Heart left ventricle (tissue), 16 donors: ENCODE data around the gene GIMAP7. TPM values are rescaled to one million over a fixed set of nuclear protein-coding genes. Genes with fewer than 3 reads are reported as not detected.
"Not testable (repeated sequence)": the region's sequence is repeated elsewhere in the genome, so short reads cannot be mapped to it uniquely, and the experiment has no call there.

Source experiments
- ATAC-seq, 4 donors: fragments of 200-7000 bp; cut with Tn5 transposase; one replicate each; pipeline ENCODE4 v1.9.1; 2020 to 2022; ENCODE audit warnings: moderate library complexity in 4 of 4, mild to moderate bottlenecking in 3 of 4, moderate number of reproducible peaks in 1 of 4
- DNase-seq, 5 donors: peaks; one replicate each; pipeline ENCODE4 v3.0.0-alpha.2; 2020
- H3K27ac ChIP-seq, 12 donors: fragments of 200-600 bp; sonication (generic) in 4 of 12; one replicate each; pipeline versions ENCODE4 v1.5.0 to v1.8.0; 2016 to 2022; ENCODE audit warnings: mild to moderate bottlenecking in 2 of 12
- H3K27me3 ChIP-seq, 9 donors: fragments of 200-600 bp; sonication (generic) in 2 of 9; one replicate each; pipeline versions ENCODE4 v1.5.1 to v1.8.0; 2016 to 2022; ENCODE audit warnings: mild to moderate bottlenecking in 3 of 9
- H3K36me3 ChIP-seq, 9 donors: fragments of 200-600 bp; sonication (generic) in 2 of 9; one replicate each; pipeline versions ENCODE4 v1.5.0 to v1.8.0; 2018 to 2022; ENCODE audit warnings: mild to moderate bottlenecking in 2 of 9
- H3K4me1 ChIP-seq, 12 donors: fragments of 200-600 bp; sonication (generic) in 4 of 12; one replicate each; pipeline versions ENCODE4 v1.5.0 to v1.8.0; 2016 to 2022; ENCODE audit warnings: mild to moderate bottlenecking in 3 of 12
- H3K4me3 ChIP-seq, 12 donors: fragments of 200-600 bp; sonication (generic) in 4 of 12; one replicate each; pipeline versions ENCODE4 v1.5.0 to v1.8.0; 2017 to 2022; ENCODE audit warnings: mild to moderate bottlenecking in 9 of 12, moderate library complexity in 4 of 12
- H3K9me3 ChIP-seq, 12 donors: fragments of 200-600 bp; sonication (generic) in 4 of 12; one replicate each; pipeline versions ENCODE4 v1.5.0 to v1.8.0; 2016 to 2022; ENCODE audit warnings: mild to moderate bottlenecking in 1 of 12
- POLR2A ChIP-seq, 2 donors: fragments of 450-650 bp; IDR thresholded peaks; one replicate each; pipeline ENCODE4 v1.6.1; 2017; ENCODE audit warnings: antibody characterized with exemption in 2 of 2, mild to moderate bottlenecking in 2 of 2, moderate library complexity in 2 of 2
- WGBS, 4 donors: extraction: QIAGEN DNeasy Blood & Tissue Kit in 2 of 4; methylation state at CpG; one replicate each; pipeline versions ENCODE4 v1.1.5 to v1.1.7; 2013 to 2018; 5-methylcytosine and 5-hydroxymethylcytosine counted together
- intact Hi-C, 10 donors: fragments of 100-400 bp; cut with DNase I; formaldehyde crosslinking; loops; one replicate each; pipeline versions ENCODE4 v1.11.1 to v1.14.2; 2022
- polyA plus RNA-seq, 2 donors: library from polyadenylated mRNA; stranded (reverse); fragments of 200-250 nt; gene quantifications; one replicate each; pipeline ENCODE4 v1.2.3, GENCODE V29; 2013
- total RNA-seq, 9 donors: library from RNA; depleted of rRNA in 2 of 9; stranded (reverse); fragments of >200 nt in 2 of 9; fragmentation: NEBNext Ultra II Directional in 3 of 9; extraction: Animal tissue kit (Norgen Biotek cat#: 25700) in 3 of 9; gene quantifications; one replicate each; pipeline versions ENCODE4 v1.1.0 to v1.2.4, GENCODE V29; 2016 to 2023
- TF ChIP-seq, protein P1 (sequence below), 12 donors: fragments of 200-600 bp; sonication (generic) in 4 of 12; IDR thresholded peaks; one replicate each; pipeline versions ENCODE4 v1.5.0 to v1.8.0; 2018 to 2022; ENCODE audit warnings: antibody characterized with exemption in 12 of 12, mild to moderate bottlenecking in 5 of 12
- donor health status: ischemic (EF 13 %, LVEDD 7.1; RV severe dilation, severe dysfunction).
- donor health status: healthy with polysubstance abuse.
- donor health status: DM: no; HTN: yes; CAD: no.
- donor health status: DM: no; HTN: no; CAD: no.
- donor health status: ischemic (EF 25% LVEDD 6.9; RV normal size, moderate dysfunction).
- donor health status: ischemic (EF 25% LVEDD 5.7; RV mildly dilated, moderate dysfunction).
- donor health status: healthy.
- donor health status: DM: yes; HTN: yes; CAD: no.
- donor health status: ischemic (EF 35%, LVEDD 5.7; RV mildly dilated, moderate dysfunction).
- donor health status: nonischemic (EF 11% LVEDD 7.7; RV severe dilation, severe dysfunction).
- donor health status: DM: yes; HTN: yes; CAD: no.
- donor health status: PGD.
- donor health status: ischemic (EF 29% LVEDD 5.4; RV normal size, mild dysfunction).
- donor health status: nonischemic (EF 23%, LVEDD 6.1; RV moderate dilation, normal function).

GIMAP7 gene
- total and polyA plus RNA-seq, 11 donors, result 14.4 to 48.0 (median 20.0) TPM

DNA sequence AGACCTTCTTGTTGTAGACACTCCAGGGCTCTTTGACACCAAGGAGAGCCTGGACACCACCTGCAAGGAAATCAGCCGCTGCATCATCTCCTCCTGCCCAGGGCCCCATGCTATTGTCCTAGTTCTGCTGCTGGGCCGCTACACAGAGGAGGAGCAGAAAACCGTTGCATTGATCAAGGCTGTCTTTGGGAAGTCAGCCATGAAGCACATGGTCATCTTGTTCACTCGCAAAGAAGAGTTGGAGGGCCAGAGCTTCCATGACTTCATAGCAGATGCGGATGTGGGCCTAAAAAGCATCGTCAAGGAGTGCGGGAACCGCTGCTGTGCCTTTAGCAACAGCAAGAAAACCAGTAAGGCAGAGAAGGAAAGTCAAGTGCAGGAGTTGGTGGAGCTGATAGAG, 5.5 kb downstream of the GIMAP7 start:
- WGBS, 4 donors, result 56 to 84% (median 78%) methylated on average over 8 of the region's 8 CpGs
- no peak for DNase-seq
- H3K4me1 ChIP-seq, result peaks cover 0 to 26% (median 0%) of the 10 kb centered on the region in 12 donors
- peak in 3 of 4 donors; percentile 22 to 44 (median 34) for ATAC-seq
- H3K27me3 ChIP-seq, result no peaks in the 10 kb centered on the region
- H3K4me3 ChIP-seq, result peak overlapping the region in 10 of 12 donors; percentile 23 to 69 (median 62)
- peak overlapping the region in 11 of 12 donors; percentile 43 to 92 (median 85) for H3K27ac ChIP-seq
- intact Hi-C loops, result loop anchor here in 3 of 10 donors (5.0 kb wide), 1 partner anchor 47 kb away; the partner anchor contains the start of gene GIMAP4 (in 3 of the 3)
- H3K9me3 ChIP-seq, result peaks cover 0 to 6% (median 0%) of the 10 kb centered on the region in 12 donors
- peaks cover 0 to 26% (median 10%) of the 10 kb centered on the region in 9 donors for H3K36me3 ChIP-seq
- TF ChIP-seq, protein P1, sequence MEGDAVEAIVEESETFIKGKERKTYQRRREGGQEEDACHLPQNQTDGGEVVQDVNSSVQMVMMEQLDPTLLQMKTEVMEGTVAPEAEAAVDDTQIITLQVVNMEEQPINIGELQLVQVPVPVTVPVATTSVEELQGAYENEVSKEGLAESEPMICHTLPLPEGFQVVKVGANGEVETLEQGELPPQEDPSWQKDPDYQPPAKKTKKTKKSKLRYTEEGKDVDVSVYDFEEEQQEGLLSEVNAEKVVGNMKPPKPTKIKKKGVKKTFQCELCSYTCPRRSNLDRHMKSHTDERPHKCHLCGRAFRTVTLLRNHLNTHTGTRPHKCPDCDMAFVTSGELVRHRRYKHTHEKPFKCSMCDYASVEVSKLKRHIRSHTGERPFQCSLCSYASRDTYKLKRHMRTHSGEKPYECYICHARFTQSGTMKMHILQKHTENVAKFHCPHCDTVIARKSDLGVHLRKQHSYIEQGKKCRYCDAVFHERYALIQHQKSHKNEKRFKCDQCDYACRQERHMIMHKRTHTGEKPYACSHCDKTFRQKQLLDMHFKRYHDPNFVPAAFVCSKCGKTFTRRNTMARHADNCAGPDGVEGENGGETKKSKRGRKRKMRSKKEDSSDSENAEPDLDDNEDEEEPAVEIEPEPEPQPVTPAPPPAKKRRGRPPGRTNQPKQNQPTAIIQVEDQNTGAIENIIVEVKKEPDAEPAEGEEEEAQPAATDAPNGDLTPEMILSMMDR (IDR thresholded peaks at IDR 0.05), result no peak
- no peak for TF ChIP-seq POLR2A (IDR thresholded peaks at IDR 0.05)

DNA sequence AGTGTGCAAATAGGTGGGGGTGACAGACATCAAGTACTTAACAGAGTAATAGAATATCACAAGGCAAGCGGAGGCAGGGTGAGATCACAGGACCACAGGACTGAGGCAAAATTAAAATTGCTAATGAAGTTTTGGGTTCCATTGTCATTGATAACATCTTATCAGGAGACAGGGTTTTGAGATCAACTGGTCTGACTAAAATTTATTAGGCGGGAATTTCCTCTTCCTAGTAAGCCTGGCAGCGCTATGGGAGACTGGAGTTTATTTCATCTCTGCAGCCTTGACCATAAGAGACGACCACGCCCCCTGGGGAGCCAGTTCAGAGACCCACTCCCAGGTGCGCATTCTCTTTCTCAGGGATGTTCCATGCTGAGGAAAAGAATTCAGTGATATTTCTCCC, 8.3 kb downstream of the GIMAP7 start:
- not testable (repeated sequence) for DNase-seq, H3K27me3 ChIP-seq, H3K27ac ChIP-seq, H3K4me3 ChIP-seq, ATAC-seq
- intact Hi-C loops, result loop anchor here in 3 of 10 donors (5.0 kb wide), 1 partner anchor 44 kb away; the partner anchor contains the start of gene GIMAP4 (in 3 of the 3)
- Histone ChIP-seq H3K4me1 (peaks cover 0 to 24% (median 0%) of the 10 kb centered on the region in 12 donors), H3K36me3 (peaks cover 0 to 26% (median 10%) of the 10 kb centered on the region in 9 donors), H3K9me3 (peaks cover 0 to 17% (median under 1%) of the 10 kb centered on the region in 12 donors)
- 53 to 71% (median 69%) methylated on average over 6 of the region's 6 CpGs for WGBS, 4 donors

DNA sequence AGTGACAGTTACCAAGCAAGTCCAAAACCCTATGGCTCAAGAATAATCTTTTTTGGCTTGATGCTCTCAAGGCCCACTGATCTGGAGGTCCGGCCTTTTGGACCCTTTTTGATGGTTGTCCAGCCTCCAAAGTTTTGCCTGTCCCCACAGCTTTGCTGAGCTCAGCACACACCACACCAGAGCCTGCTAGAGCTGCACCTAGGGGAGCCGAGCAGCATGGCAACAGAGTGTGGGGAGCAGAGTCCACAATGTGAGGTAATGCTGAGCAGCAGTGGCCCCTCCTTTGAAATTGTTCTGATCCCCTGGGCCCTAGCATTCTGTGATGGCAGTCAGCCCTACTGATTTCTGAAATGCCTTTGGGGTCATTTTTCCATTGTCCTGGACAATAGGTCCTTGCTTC, 9.3 kb downstream of the GIMAP7 start:
- TF ChIP-seq, protein P1 (IDR thresholded peaks at IDR 0.05), result no peak
- TF ChIP-seq POLR2A (IDR thresholded peaks at IDR 0.05), result no peak
- H3K4me1 ChIP-seq, result peaks cover 0 to 18% (median 0%) of the 10 kb centered on the region in 12 donors
- intact Hi-C loops, result loop anchor here in 3 of 10 donors (5.0 kb wide), 1 partner anchor 43 kb away; the partner anchor contains the start of gene GIMAP4 (in 3 of the 3)
- peak overlapping the region in 1 of 12 donors; percentile 24 for H3K27ac ChIP-seq
- 49 to 85% (median 77%) methylated on average over 2 of the region's 2 CpGs for WGBS, 4 donors
- DNase-seq (no peak), ATAC-seq (no peak)
- peaks cover 0 to 25% (median 7%) of the 10 kb centered on the region in 12 donors for H3K9me3 ChIP-seq
- H3K27me3 ChIP-seq, result no peaks in the 10 kb centered on the region
- peaks cover 0 to 26% (median 10%) of the 10 kb centered on the region in 9 donors for H3K36me3 ChIP-seq
- no peak overlapping the region for H3K4me3 ChIP-seq

DNA sequence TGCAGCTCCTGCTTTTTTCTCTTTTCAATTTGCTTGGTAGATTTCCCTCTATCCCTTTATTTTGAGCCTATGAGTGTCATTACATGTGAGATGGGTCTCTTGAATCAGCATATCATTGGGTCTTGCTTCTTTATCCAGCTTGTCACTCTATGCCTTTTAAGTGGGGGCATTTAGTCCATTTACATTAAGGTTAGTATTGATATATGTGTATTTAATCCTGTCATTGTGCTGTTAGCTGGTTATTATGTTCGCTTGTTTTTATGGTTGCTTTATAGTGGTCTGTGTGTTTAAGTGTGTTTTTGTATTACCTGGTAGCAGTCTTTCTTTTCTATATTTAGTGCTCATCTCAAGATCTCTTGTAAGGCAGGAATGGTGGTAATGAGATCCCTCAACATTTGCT, 17.0 kb downstream of the GIMAP7 start:
- 88 to 89% (median 88%) methylated on average over 1 of the region's 1 CpG for WGBS, 4 donors
- ATAC-seq (no peak), DNase-seq (no peak)
- peaks cover 0 to 40% (median 20%) of the 10 kb centered on the region in 12 donors for H3K9me3 ChIP-seq
- no peak for TF ChIP-seq POLR2A (IDR thresholded peaks at IDR 0.05)
- TF ChIP-seq, protein P1 (IDR thresholded peaks at IDR 0.05), result no peak
- H3K27me3 ChIP-seq, result no peaks in the 10 kb centered on the region
- H3K27ac ChIP-seq, result no peak overlapping the region
- H3K4me1 ChIP-seq, result no peaks in the 10 kb centered on the region
- no peak overlapping the region for H3K4me3 ChIP-seq
- intact Hi-C loops, result no loop called here
- no peaks in the 10 kb centered on the region for H3K36me3 ChIP-seq
